SU-DHL-6 (cell line): ENCODE data around the gene YTHDC2.

ENCODE experiments used
- EZH2phosphoT487 ChIP-seq: fragments of 200-600 bp; sonication (generic), shearing (Covaris generic); conservative IDR thresholded peaks from 2 replicates; pipeline ENCODE4 v1.6.1; 2018; ENCODE audit warnings: mild to moderate bottlenecking, antibody characterized with exemption, low read length, moderate library complexity, mixed read lengths
- TF ChIP-seq, protein P1 (sequence below): fragments of 200-600 bp; sonication (generic); IDR thresholded peaks from one replicate; pipeline ENCODE4 v1.5.1; 2017; ENCODE audit warnings: antibody characterized with exemption, mild to moderate bottlenecking, low read length, moderate library complexity; ENCODE audit not compliant: insufficient read depth, poor library complexity, severe bottlenecking

DNA sequence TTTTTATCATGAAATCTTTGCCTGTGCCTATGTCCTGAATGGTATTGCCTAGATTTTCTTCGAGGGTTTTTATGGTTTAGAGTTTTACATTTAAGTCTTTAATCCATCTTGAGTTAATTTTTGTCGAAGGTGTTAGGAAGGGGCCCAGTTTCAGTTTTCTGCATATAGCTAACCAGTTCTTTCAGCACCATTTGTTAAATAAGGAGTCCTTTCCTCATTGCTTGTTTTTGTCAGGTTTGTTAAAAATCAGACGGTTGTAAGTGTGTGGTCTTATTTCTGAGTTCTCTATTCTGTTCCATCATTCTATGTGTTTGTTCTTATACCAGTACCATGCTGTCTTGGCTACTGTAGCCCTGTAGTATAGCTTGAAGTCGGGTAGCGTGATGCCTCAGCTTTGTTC is 55.9 kb downstream of the YTHDC2 start:
- TF ChIP-seq, protein P1, sequence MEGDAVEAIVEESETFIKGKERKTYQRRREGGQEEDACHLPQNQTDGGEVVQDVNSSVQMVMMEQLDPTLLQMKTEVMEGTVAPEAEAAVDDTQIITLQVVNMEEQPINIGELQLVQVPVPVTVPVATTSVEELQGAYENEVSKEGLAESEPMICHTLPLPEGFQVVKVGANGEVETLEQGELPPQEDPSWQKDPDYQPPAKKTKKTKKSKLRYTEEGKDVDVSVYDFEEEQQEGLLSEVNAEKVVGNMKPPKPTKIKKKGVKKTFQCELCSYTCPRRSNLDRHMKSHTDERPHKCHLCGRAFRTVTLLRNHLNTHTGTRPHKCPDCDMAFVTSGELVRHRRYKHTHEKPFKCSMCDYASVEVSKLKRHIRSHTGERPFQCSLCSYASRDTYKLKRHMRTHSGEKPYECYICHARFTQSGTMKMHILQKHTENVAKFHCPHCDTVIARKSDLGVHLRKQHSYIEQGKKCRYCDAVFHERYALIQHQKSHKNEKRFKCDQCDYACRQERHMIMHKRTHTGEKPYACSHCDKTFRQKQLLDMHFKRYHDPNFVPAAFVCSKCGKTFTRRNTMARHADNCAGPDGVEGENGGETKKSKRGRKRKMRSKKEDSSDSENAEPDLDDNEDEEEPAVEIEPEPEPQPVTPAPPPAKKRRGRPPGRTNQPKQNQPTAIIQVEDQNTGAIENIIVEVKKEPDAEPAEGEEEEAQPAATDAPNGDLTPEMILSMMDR: no peak
- TF ChIP-seq EZH2phosphoT487: no peak
